AML-193 (cell line): ENCODE measurements around the gene EPB41L1.

Experiments used
- DNase-seq, 2 experiments: peaks; one replicate each; lab custom pipeline; 2025; lab: John Stamatoyannopoulos, UW

The EPB41L1 gene

GRCh38 chr20:36225666-36226065, 71.1 kb downstream of the EPB41L1 start:
- no peak for DNase-seq

GRCh38 chr20:36228770-36229169, 74.2 kb downstream of the EPB41L1 start:
- DNase-seq: no peak

- no peak for DNase-seq
Measured at GRCh38 chr20:36230019-36230418, 75.5 kb downstream of the EPB41L1 start.

GRCh38 chr20:36231331-36231730, 76.8 kb downstream of the EPB41L1 start:
- DNase-seq: no peak

GRCh38 chr20:36234771-36235320, 80.3 kb downstream of the EPB41L1 start:
- no peak for DNase-seq

GRCh38 chr20:36235892-36236785, 81.6 kb downstream of the EPB41L1 start, which contains the start of gene AAR2:
Gene AAR2, plus strand, starts transcription at chr20:36236478. Its CDS starts 3,391 bp downstream, at chr20:36239869.
- DNase-seq: peak; percentile 68 to 72

- DNase-seq: no peak
Measured at GRCh38 chr20:36236786-36237121, 82.2 kb downstream of the EPB41L1 start.

DNA sequence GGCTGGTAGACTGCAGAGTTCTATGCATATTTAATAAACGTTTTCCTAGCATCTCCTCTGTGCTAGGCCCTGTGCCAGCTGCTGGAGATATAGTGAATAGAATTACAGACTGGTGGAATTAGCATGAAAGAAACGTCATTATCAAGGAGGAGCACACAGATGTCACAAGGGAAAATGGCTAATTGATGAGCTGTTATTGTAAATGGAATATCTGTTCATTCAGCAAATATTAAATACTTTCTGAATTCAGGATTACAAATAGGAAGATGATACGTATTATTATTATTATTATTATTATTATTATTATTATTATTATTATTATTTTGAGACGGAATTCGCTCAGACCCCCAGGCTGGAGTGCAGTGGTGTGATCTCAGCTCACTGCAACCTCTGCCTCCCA, 82.9 kb downstream of the EPB41L1 start:
- no peak for DNase-seq

GRCh38 chr20:36238153-36238552, 83.6 kb downstream of the EPB41L1 start:
- no peak for DNase-seq

GRCh38 chr20:36238760-36239159, 84.2 kb downstream of the EPB41L1 start:
- no peak for DNase-seq

DNA sequence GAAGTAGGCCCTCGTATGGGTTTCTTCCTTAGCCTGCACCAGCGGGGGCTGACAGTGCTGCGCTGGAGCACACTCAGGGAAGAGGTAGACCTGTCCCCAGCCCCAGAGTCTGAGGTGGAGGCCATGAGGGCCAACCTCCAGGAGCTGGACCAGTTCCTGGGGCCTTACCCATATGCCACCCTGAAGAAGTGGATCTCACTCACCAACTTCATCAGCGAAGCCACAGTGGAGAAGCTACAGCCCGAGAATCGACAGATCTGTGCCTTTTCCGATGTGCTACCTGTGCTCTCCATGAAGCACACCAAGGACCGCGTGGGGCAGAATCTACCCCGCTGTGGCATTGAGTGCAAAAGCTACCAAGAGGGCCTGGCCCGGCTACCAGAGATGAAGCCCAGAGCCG, 85.5 kb downstream of the EPB41L1 start:
- DNase-seq: no peak

DNA sequence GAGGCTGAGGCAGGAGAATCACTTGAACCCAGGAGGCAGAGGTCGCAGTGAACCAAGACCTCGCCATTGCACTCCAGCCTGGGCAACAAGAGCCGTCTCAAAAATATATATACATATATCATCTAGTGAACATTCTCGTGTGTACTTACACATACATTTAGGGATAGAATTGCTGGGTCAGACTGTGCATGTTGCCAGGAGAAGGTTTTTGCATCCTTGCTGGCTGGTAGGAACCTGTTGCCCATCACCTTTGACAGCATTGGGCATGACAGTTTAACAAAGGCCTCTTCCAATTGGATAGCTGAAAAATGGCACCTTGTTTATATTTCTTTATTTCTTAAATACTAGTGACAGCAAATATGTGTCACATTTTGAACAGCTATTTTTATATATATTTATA, 87.1 kb downstream of the EPB41L1 start:
- no peak for DNase-seq

- no peak for DNase-seq
Measured at GRCh38 chr20:36243726-36244125, 89.2 kb downstream of the EPB41L1 start.

GRCh38 chr20:36246401-36246800, 91.9 kb downstream of the EPB41L1 start:
- no peak for DNase-seq

DNA sequence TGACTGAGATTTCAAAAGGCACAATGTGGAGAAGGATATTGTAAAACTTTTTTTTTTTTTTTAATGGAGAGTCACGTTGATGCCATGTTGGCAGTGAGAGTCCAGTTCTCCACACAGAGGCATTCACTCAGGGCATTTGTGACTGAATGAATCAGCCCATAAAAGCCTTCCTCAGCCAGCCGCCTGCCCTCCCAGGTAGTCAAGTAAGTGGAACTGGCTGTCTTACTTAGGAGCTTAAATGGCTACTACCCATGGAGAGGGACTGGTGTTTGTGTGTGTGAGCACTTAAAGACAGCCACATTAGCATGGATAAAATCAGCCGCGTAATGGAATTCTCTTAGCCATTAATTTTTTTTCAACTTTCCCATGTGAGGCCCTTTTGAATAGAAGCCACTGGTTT, 94.3 kb downstream of the EPB41L1 start:
- DNase-seq: no peak

- DNase-seq: no peak
Measured at GRCh38 chr20:36249450-36249849, 94.9 kb downstream of the EPB41L1 start.

DNA sequence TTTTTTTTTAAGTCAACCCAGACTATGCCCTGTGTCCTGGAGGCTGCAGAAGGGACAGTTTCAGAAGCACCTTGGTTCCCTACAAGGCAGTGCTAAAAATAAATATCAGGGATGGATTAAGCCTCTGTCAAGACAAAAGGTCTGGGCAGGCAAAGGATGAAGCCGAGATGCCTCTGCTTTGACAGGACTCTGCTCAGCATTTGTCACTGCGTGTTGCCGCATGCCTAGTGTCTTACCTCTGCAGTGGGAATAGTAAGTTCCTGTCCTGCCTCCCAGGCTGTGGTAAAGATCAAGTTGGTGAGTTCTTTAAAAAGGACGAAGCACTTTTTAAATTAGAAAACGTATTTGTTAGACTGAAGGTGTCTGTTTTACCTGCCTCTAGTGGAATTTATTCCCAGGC, 96.9 kb downstream of the EPB41L1 start:
- DNase-seq: no peak

- DNase-seq: no peak
Measured at GRCh38 chr20:36252511-36252910, 98.0 kb downstream of the EPB41L1 start.

GRCh38 chr20:36253036-36253435, 98.5 kb downstream of the EPB41L1 start:
- DNase-seq: no peak

- DNase-seq: no peak
Measured at GRCh38 chr20:36254076-36254475, 99.5 kb downstream of the EPB41L1 start.

- no peak for DNase-seq
Measured at GRCh38 chr20:36255445-36255844, 100.9 kb downstream of the EPB41L1 start.

GRCh38 chr20:36259177-36260061, 104.9 kb downstream of the EPB41L1 start:
- no peak for DNase-seq

GRCh38 chr20:36260316-36260715, 105.8 kb downstream of the EPB41L1 start:
- DNase-seq: no peak
